HuH-7.5 (cell line): ENCODE measurements around the gene NEK7.
"Not testable (repeated sequence)": the region's sequence is repeated elsewhere in the genome, so short reads cannot be mapped to it uniquely, and the experiment has no call there.

Source experiments
- DNase-seq: peaks from one replicate; pipeline ENCODE4 v3.0.0; 2011; ENCODE audit warnings: low spot score

NEK7 gene

DNA sequence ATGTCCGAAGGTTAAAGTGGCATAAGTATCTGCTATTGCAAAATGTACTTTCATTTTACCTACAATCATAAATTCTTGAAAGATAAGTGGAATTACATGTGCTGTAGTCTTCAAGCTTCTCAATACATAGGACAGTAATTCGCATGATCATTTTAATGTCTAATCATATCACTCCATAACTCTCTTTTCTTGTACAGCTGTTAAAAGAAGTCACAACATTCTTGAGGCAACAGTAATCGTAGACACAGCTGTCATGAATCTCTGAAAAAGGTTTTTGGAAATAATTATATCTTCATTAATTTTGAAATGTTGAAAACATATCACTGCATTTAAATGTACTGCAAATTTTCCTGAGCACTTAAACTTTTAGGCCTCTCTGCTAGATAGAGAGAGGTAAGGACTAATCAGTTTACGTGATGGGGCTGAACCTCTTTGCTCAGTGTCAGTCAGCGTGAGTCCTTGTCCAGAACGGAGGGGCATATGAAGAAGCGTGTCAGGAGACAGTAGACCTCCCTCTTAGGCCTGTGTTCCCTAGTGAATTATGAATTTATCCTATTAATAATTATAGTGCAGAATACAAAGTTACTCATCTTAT lies 133.4 kb downstream of the NEK7 start:
- no peak for DNase-seq

DNA sequence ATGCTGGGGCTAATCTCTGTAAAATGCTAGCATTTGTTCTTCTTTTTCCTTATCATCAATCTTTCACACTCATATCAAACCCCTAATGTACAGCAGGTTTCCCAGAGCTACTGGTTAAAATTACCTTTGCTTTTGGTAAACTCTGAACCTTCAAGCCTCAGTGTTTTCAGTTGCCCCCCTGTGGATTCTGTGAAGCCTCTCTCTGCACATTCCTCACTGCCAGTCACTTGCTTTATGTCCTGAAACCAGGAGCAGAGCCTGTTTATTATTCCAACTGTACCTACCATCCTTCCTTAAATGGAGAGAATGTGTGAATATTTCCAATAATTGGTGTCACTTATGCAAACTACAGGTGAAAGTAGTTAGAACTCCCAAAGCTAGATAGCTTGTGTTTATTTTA lies 134.2 kb downstream of the NEK7 start:
- DNase-seq, result no peak

DNA sequence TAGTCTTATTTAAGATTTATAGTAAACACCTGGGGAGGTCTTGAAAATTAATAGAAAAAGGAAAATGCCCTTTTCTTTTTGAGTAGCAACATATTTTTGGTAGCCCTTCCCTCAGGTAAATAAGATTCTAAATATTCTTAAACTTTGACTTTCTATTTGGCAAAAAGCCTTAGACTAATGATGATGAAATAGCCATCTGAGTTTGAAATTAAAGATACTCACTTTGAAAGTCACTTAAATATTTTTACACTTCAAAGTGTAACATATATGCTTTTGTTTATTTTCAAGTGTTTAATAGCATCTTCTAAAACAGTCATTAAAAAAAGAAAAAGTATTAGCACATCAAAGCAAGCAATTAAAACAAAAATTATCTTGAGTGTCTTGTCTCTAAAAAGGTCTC lies 135.1 kb downstream of the NEK7 start:
- DNase-seq, result no peak

DNA sequence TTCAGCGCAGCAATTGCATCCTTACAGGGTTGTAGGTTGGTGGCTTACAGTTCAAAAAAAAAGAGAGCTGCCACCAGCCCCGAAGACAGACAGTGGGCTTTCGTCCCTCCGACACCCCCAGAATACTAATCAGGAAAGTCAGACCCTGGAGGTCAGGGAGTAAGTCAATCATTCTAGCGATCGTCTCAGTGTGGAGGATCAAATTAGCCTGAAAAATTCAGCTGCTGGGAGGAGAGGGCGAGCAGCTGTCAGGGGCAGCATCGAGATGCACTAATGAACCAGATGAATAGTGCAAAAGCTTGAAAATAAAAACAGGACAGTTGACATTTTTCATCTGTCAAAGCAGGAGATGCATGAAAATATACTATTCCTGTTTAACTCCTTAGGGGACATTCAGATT lies 138.4 kb downstream of the NEK7 start:
- no peak for DNase-seq

DNA sequence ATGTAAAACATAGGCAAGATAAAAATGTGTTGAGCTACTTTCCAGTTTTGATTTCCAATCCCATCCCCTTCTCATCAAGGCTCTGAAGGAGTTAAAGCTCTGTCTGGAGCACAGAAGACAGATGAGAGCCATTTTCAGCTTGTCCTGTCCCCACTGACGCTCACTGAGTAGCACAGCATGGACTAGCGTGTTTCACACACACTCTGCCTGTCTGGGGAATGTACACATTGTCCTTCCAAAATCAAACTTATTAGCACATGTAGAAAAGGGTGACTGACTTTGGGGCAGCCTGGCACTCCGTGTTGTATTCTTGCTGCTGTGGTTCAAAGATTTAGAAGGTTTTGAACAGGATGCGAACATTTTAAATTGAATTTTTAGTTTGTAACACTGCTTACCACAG lies 139.2 kb downstream of the NEK7 start:
- DNase-seq, result no peak

DNA sequence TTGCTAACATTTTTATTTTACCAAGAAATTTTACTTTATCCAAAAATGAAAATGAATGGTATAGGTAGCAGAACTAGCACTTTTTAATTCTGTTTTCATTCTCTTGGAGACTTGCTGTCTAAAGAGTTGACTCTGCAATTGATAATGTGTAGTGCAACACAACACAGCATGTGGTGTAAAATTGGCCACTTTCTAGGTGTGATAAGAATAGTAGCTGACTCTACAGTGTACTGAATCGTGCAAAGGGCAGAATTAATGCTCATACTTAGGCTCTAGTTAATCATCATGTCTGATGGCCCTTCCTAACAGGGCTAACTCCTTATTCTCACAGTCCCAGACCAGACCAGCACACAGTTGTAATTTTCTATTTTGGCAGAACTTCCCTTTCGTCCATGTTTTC lies 140.5 kb downstream of the NEK7 start:
- DNase-seq, result no peak

DNA sequence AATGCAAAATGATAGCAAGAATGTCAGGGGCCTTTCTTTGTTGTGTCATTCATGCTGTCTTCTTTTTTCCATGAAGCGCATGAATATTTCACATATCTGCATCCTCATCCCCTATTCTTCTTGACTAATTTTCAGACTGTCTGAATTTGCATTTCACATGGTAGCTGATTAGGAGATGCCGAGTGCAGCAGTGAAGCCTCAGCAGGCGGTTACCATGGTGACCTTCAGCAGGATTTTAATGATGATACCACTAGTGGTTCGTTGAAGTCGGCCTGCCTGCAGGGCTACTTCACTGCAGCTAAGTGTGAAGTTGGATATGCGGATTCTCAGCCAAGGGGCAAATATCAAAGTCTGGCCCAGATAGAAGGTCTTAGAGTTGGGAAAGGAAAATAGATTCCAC lies 141.8 kb downstream of the NEK7 start:
- DNase-seq, result no peak

DNA sequence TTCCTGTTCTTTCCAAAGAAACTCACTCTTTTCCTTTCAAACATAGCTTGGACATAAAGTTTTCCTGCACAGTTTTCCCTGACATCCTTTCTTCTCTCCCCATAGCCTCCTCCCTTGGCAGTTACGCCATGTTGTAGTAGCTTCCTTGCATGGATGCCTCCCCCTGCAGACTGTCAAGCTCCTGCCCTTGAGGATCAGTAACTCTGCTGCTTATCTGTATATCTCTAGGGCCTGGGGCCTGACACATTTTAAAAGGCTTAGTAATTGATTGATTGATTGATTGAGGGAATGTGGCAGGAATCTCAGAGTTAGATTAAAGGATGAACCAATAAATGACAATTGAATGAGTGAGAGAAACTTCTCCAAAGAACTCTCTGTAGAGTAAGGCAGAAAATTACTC lies 143.7 kb downstream of the NEK7 start:
- DNase-seq, result no peak

DNA sequence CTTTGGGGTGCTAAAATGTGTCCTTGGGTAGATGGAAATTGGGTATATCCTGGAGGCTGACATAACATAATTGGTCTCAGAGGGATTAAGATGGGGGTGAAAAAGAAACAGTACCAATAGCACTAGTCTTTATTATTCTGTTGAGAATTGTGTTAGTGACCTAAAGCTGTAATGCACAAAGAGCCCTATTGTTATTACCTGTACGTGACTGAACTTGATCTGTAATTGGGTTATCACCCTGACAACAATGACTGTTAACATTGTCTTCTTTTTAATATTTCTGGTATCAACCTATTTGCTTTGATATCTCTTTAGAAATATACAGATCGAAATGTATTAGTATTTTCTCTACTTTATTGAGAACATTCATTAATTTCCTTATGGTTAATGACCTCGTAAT lies 147.6 kb downstream of the NEK7 start:
- DNase-seq, result no peak

DNA sequence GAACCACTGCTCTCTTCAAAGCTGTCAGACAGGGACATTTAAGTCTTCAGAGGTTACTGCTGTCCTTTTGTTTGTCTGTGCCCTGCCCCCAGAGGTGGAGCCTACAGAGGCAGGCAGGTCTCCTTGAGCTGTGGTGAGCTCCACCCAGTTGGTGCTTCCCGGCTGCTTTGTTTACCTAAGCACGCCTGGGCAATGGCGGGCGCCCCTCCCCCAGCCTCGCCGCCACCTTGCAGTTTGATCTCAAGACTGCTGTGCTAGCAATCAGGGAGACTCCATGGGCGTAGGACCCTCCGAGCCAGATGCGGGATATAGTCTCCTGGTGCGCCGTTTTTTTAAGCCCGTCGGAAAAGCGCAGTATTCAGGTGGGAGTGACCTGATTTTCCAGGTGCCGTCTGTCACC lies 158.0 kb downstream of the NEK7 start:
- DNase-seq, result not testable (repeated sequence)

DNA sequence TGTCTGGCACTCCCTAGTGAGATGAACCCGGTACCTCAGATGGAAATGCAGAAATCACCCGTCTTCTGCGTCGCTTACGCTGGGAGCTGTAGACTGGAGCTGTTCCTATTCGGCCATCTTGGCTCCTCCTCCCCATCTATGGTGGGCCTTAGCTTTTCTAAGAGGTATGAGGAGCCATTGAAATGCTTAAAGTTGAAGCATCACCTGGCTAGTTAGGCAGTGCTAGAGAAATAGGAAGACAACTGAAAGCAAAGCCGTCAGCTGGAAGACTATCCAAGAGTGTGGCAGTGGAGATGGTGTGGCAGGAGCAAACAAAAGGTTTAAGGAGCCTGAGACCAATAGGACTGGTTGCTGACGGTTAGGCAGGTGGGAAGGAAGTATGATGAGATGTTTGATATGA lies 158.5 kb downstream of the NEK7 start:
- DNase-seq, result not testable (repeated sequence)

DNA sequence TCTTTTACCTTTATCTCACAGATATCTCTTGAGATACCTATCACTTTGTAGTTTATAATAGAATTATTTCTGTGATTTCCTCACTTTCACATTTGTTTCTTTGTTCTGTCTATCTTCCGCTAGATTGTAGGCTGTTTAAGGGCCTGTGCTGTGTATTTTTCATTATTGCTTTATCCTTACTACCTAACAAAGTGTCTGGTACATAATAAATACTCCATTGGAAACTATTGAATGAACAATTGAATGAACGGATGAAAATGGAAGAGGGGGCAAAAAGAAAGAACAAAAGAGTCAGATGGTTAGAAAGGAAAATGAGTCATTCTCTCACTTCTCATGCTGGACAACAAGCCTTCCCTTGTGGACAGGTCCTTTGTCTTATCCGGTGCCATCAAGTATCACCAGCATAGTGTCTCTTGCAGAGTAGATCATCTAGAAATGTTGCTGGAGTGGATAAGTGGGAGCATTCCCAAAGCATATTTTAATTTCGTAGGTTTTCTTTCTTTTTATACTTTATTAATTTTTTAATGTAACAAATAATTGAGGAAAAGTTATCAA lies 159.8 kb downstream of the NEK7 start:
- no peak for DNase-seq

DNA sequence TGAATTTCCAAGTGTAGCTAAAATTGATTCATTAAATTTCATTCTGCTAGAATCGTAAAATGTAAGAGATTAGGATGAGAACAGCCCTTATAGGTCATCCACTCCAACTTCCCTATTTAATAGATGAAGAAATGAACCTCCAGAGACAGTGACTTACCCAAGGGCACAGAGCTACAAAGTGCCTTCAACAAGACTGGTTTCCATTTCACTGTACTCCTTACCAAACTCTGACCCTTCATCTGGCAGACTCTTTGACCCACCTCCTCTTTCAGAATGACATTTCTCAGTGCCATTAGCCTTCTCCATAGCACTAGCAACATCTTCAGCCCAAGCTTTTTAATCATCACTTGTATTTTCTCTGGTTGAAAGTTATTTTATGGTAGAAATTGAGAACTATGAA lies 161.3 kb downstream of the NEK7 start:
- DNase-seq, result no peak

DNA sequence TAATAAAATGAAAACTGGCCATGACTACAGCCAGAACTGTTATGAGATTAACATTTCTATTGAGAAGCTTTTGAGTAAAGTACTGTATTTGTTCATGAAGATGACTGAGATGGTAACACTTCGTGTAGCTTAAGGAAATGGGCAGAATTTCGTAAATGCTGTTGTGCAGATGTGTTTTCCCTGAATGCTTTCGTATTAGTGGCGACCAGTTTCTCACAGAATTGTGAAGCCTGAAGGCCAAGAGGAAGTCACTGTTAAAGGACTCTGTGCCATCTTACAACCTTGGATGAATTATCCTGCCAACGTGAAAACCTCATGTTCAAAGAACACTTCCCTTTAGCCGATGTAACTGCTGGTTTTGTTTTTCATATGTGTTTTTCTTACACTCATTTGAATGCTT lies 164.0 kb downstream of the NEK7 start:
- DNase-seq, result no peak

DNA sequence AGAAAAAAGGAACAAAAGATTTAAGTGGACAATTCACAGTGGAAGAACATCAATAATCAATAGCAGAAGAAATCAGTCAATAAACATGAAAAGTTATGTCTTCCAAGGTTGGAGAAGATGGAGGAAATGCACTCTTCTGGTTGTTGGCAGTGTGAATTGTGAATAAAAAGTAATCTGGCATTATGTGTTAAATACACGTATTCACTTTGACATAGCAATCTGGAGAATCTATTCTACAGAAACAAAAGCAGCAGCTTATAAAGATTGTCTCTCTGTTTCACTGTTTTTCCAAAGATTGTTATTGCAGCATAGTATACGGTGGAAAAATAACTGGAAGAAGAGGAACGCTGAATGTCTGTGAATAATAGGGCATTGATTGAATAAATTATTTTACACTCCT lies 169.4 kb downstream of the NEK7 start:
- no peak for DNase-seq

DNA sequence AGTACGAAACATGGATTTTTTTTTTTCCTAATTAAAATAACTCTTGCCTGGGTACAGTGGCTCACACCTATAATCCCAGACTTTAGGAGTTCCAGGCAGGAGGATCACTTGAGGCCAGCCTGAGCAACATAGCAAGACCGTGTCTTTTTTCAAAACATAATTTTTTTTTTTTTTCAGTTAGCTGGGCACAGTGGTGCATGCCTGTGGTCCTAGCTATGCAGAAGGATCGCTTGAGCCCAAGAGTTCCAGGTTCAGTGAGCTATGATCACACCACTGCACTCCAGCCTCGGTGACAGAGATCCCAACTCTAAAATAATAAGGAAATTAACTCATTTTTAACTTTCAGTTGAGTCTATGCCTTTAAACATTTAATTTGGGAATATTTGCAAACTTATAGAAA lies 170.1 kb downstream of the NEK7 start:
- DNase-seq, result no peak

DNA sequence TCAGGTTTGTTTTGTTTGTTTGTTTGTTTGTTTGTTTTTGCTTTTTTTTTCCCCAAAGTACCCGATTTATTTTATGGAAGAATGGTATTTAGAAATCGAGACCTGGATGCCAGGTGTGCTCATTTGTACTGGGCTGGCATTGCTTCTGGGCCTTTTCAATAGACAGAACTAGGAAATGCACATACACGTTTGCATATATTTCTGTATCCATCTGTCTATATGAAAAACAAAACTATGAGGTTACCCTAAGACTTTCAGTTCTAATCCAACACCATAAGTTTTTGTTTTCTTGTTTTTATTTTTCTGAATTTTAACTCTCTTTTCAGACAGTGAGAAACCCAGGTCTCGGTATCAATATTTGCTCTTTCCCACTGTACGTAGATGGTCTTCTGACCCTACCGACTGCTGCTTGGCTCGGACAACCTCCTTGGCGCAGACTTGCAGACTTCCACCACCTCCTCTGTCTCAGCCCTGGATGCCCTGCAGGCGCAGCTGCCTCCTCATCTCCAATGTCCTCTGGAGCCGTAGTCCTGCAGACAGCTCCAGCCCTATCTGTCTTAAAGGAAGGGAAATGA lies 171.7 kb downstream of the NEK7 start:
- no peak for DNase-seq

DNA sequence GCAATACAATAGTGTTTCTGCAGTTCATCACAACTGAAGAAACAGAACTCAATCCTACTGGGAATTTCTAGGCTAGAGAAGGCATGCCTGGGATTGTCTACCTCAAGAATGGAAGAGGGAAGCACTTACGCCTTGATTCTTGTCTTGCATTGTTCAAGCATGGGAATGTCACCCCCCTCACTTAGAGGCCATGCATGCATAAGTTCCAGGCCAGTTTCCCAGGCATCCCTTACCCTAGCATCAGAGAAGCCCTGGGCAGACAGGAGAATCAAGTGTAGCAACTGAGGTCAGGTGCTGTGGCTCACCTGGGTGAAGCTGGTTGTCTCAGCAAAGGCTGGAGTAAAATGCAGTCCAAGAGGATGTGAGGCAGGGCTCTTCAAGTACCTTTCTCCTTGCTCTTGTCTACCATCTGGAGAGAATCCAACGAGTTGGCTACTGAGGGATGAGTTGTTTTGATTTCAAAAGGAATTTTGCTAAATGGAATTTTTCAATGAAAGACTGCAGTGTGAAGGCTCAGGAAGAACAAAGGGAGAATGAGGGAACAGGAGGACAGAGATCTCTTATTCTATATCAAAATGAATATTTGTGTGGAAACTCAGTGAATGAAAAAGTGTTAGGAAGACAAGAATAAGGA lies 174.3 kb downstream of the NEK7 start:
- DNase-seq, result no peak

DNA sequence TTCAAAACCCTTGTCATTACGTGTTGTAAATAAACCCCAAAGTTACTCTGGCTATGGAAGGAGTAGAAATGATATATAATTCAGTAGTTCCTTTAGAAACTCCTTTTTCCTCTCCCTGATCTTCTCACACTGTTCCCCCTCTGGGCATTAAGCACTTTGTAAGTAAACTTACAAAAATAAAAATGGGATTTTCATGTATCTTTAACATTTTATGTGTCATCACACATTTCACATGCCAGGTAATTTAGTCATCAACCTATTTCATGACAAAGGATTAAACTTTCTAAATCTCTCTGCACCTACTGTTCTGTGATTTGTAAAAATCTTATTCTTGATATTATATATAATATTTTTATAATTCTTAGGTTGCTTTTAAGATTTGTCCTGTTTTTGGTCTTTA lies 176.9 kb downstream of the NEK7 start:
- no peak for DNase-seq

DNA sequence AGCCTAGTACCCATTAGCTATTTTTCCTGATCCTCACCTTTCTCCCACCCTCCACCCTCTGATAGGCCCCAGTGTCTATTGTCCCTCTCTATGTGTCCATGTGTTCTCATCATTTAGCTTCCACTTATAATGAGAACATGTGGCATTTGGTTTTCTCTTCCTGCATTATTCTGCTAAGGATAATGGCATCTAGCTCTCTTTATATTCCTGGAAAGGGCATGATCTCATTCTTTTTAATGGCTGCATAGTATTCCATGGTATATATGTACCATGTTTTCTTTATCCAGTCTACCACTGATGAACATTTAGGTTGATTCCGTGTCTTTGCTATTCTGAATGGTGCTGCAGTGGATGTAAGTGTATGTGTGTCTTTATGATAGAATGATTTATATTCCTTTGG lies 178.9 kb downstream of the NEK7 start:
- no peak for DNase-seq

DNA sequence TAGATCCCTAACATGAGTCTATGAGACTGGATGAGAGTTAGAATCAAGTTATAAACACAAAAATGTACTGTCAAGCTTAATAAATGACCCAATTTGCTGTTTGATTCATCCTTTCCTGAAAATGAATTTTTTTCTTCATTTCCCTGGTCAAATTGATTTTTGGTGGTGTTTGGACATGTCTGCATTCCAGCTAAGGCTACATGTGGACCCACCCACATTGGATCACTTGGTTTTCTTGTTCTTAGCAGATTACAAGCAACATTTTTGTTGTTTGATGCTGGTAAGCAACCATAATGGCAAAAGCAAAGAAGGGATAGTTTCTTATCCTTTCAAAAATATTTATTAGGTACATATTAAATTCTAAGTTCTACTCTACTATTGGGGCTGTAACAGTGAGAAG lies 181.1 kb downstream of the NEK7 start:
- DNase-seq, result no peak

DNA sequence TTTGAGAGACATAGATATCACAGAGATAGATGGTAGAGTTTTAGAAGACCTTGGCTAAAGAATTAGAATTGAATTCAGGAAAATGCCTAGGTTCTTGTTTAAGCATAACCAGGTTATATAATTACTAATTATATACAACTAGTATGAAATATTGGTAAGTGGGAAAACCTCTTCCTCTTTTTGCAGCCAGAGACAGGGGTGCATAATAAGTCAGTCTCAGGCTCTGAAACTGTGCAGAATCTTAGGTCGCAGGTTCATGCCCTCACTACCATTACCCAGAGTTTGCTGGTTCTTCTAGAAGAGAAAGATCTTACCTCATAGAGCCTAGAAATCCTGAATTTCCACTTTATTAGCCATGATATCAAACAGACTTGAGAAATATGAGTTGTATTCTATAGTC lies 183.3 kb downstream of the NEK7 start:
- DNase-seq, result no peak

DNA sequence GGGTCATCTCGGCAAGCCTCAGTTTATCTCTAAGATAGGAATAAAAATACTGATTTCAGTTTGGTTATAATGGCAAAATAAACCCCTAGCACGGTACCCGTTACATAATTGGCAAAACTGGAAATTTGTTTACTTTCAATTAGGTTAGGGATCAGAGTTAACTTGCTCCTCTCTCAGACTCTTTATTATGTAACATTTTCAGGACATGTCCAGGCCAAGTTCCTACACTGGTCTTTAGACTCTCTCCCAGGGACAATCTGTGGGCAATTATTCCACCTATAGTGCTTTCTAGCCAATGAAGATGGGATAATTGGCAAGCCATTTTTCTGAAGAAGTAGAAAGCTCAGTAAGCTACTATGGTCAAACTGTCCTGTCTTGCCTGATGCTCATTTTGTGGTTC lies 189.4 kb downstream of the NEK7 start:
- no peak for DNase-seq

DNA sequence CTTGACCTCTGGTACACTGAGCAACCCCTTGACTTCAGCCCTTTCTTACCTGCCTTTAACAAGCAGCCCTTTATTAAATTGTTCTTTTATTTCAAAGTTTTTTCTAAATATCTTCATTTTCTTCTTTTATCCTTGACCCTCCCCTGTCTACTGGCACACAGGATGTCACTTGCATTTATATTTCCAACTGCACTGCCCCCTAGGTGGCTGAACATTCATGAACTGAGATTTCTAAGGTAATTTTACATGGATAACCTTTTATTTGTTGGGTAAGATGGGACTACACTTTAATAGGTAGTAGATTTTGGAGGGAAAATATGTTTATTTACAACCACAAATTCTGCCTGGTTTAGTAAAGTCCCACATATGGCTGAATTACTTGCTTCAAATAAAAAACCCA lies 193.7 kb downstream of the NEK7 start:
- no peak for DNase-seq
